ENCODE results near the gene ASCC2. TPM values are rescaled to one million over a fixed set of nuclear protein-coding genes. Genes with fewer than 3 reads are reported as not detected.

Gene ASCC2
- total RNA-seq, 1 donor from 2014 or later: 12.9 TPM

GRCh38 chr22:29786031-29786430, 52.0 kb downstream of the ASCC2 start:
- no peak for DNase-seq

DNA sequence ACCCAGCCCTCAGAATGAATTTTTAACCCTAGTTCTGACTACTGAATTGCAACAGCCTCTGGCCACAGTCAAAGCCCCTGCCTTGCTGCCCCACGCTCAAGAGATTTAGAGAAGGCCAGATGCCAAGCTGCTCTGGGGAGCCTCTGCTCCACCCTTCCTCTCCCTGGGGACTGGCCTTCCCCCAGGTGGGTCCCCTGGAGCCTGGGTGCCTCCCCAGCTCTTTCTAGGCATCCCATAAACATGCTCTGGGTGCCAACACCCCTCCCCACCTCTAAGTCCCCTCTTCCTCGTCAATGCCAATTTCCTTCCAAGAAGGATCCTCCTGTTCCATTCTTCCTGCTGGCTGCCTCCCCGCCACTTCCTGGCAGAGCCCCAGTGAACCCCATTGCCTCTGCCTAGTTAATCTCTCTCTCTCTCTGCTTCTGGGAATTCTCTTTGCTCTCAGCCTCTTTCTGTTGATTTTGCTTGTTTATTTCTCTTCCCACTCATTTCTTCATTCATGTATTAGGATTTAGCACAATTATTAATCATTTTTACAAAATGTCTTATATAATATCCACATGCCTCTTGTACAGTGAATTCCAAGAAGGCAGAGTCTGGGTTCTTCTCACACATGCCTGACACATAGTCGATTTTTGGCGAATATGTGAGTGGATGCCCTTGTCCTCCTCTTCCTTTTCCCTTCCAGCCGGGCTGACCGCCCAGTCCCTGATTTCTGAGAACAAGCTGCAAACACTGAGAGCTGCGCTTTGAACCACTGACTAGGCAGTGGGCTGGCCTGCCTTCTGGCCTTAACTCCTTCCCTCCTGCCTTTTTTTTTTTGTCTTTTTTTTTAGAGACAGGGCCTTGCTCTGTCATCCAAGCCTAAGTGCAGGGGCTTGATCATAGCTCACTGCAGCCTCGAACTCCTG, 53.4 kb downstream of the ASCC2 start:
- no peak for DNase-seq

DNA sequence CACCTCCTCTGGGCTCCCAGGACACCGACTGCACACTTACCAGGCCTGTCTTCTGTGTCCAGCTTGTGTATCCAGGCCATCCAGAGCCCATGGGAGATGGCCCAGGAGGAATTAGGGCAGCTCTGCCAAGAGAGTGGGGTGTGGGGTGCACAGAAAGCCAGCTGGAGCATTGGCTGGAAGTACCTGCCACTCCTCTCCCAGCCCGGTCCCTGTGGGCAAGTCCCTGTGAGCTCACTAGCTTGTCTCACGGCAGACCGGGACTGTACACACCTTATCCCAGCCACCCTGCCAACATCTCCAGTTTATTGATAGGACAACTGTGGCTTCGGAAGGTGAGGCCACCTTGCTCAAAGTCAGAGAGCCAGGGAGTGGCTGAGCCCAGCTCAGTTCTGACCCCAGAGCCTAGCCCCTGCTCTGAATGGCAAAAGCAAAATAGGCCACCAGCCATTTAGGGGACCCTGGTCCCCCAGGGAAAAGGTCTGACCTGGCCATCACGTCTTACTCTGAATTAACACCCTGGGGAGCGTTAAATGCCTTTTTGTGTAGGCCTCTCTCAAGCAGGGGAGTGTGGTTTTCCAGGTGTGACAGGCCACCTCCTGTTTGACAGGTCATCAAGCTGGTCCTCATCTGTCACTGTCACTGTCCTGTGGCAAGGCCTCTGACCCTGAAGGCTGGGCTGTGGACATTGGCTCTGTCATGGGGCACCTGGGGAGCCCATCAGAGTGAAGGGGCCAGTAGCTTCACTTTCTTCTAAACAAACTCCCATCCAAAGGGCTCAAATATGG, 55.8 kb downstream of the ASCC2 start:
- DNase-seq: peak; percentile 37

GRCh38 chr22:29780748-29781676, 57.1 kb downstream of the ASCC2 start:
- DNase-seq: peak; percentile 61

DNA sequence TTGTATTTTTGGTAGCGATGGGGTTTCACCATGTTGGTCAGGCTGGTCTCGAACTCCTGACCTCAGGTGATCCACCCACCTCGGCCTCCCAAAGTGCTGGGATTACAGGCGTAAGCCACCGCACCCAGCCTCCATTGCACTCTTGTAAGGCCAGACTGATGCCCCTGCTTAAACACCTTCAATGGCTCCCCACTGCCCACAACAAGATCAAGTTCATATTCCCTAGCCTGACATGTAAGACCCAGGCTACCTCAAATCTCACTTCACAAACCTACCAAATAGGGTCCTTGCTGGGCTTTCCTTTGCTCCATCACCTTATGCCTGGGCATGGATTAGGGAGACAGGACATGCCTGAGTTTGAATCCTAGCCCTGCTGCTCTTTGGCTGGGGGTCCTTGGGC, 57.9 kb downstream of the ASCC2 start:
- DNase-seq: no peak

DNA sequence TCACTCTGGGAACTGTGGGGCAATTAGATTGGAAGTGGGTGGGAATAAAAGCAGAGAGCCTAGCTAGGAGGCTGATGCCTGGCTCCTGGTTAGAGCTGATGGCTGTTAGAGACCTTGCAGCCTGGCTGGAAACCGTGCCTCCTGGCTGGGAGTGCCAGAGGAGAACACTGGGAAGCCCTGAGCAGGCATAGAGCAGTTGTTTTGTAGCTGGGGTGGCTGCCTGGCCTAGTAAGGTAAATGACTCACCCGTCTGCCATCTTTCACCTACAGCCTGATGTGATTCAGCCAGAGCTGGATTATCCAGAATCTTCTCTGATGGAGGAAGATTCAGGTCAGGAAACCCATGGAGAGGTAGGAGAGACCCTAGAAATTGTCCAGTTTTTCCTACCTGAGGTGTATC, 64.8 kb downstream of the ASCC2 start:
- no peak for DNase-seq

DNA sequence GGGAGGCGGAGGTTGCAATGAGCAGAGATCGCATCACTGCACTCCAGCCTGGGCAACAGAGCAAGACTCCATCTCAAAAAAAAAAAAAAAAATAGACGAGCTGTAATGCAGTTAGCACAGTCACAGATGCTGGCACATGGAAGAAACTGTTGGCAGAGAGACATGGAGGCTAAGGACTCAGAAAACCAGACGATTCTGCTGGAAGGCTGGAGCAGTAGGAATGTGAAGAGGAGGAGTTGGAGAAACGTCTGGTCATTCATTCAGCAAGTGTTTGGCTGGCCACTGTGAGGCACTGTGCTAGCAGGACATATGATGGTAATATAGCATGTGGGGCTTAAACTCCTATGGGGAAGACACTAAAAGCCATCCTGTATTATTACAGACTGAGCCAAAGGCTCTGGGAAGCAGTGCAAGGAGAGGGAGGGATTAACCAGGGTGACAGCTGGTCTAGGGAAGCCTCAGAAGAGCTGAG, 65.9 kb downstream of the ASCC2 start:
- DNase-seq: no peak

DNA sequence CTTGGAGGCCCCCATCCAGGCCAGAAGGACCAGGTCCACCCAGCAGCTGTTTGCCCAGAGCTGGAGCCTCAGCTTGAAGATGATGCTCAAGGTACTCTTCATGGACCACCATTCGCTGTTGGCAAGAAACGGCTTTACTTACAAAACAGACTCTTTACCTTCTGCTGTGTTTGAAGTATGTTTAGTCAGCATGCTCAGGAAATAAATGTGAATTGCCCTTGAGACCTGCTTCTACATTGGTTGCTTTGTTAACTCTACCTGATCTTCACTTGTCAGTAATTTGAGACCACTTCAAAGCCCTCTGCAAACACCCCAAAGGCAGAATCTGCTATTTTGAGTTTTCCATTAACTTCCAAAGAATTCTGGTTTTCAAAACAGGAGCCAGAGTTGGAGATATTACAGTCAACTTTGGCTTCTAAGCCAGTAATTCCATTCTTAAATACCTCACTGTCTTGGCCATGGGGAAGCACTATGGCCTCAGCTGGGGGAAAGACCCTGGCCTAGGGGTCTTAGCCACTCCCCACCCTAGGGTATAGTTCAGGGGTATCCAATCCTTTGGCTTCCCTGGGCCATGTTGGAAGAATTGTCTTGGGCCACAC, 68.3 kb downstream of the ASCC2 start:
- DNase-seq: no peak

GRCh38 chr22:29768052-29768693, 69.9 kb downstream of the ASCC2 start:
- DNase-seq: no peak

DNA sequence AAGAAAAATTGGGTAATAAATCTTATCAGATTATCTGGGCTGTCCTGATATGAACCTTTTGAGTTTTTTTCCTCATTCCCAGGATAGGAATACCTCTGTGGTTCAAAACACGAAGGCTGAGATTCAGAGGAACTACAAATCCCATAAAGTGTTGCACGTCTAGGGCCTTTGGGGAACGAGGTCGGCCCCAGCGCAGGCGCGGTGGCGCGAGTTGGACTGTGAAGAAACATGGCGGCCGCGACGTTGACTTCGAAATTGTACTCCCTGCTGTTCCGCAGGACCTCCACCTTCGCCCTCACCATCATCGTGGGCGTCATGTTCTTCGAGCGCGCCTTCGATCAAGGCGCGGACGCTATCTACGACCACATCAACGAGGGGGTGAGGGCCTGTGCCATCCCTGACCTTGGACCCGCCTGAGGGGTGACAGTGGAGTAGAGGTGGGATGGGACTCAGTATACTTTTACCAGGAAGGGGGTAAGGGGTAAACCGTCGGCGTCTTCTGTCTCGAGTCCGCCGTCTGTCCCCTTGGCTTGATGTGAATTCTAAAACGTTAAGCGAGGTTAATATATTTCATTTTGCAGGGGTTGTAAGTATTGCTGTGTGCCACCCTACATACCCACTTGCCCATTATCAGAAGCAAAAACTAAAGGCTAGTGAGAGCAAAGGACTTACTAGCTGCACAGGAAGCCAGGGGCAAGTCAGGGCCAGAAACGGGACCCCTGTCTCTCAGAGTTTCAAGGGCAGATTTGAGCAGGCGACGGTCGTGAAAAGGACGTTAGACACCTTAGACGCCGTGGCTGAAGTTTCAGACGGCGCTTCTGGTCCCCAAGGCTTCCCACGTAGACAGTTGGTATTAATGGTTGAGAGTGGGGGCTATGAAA, 70.7 kb downstream of the ASCC2 start, which contains the start of gene UQCR10:
Gene UQCR10 (plus strand): TSS at position 199 of the 881 bp plus-strand sequence. CDS start 30 bp downstream, at position 229.
- DNase-seq: peak; percentile 79

GRCh38 chr22:29766632-29767170, 71.4 kb downstream of the ASCC2 start, which contains the start of gene ZMAT5:
TSS of gene ZMAT5 (minus strand) at chr22:29767007. CDS start at chr22:29748544, 18,463 bp downstream.
- peak; percentile 96 for DNase-seq

DNA sequence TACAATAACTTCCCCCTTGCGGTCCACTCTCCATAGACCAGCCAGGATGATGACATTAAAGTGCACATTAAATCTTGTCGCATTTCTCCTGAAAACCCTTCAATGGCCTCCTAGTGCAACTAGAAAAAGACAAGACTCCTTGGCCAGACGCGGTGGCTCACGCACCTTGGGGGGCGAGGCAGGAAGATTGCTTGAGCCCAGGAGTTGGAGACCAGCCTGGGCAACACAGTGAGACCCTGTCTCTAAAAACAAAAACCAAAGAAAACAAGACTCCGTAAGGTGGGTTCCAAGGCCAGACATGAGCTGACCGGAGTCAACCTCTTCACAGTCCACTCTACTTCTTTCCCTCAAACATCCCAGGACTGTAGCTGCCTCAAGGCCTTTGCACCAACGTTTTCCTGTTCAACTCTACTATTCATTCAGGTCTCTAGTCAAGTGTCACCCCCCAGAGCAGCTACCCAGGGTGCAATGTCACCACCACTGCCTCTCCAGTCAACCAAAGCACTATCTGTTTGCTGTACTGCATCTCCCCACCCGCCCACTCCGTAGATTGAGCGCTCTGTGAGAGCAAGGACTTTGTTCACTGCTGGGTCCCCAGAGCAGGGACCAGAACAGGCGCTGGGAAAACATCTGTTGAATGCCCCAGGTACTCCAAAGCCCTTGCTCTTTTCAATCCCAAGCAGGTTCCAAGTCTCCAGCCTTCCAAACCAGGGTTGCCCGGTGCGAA, 72.0 kb downstream of the ASCC2 start:
- no peak for DNase-seq

DNA sequence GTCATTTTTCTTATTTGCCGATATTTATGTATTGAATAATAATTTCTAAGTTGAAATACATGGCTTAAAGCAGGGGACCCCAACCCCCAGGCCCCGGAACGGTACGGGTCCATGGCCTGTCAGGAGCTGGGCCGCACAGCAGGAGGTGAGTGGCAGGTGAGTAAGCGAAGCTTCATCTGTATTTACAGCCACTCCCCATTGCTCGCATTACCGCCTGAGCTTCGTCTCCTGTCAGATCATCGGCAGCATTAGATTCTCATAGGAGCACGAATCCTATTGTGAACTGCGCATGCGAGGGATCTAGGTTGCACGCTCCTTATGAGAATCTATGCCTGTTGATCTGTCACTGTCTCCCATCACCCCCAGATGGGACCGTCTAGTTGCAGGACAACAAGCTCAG, 75.8 kb downstream of the ASCC2 start:
- DNase-seq: no peak

DNA sequence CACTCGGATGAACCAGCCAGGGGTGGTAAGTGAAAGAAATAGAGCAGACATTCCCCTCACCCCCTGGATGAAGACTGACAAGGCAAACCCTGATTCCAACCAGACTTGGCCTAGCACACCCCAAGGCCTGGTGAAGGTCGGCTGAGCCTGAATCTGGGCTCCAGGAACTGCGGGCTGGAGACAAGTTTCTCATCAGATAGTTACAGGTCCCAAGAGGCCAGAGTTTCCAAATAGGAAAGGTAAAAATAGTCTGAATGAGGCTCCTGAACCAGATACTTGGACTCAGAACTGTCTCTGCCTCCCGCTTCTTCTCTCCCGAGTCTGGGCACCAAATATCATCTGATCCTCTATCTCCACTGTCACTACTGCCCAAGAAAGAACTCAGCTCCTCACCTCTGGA, 79.1 kb downstream of the ASCC2 start:
- no peak for DNase-seq

DNA sequence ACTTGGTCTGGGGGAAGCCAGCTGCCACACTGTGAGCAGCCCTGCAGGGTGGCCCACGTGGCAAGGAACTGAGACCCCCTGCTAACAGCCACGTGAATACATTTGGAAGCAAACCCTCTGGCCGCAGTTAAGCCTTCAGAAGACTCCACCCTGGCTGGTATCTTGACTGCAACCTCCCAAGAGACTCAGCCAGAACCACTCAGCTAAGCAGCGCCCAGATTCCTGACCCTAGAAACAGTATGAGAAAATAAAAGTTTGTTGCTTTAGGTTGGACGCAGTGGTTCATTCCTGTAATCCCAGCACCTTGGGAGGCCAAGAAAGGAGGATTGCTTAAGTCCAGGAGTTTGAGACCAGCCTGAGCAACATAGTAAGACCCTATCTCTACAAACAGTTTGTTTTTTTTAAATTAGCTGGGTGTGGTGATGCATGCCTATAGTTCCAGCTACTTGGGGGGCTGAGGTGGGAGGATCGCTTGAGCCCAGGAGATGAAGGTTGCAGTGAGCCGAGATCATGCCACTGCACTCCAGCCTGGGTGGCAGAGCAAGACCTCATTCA, 79.9 kb downstream of the ASCC2 start:
- no peak for DNase-seq

GRCh38 chr22:29757096-29757495, 81.0 kb downstream of the ASCC2 start:
- no peak for DNase-seq

GRCh38 chr22:29756341-29756740, 81.7 kb downstream of the ASCC2 start:
- no peak for DNase-seq

DNA sequence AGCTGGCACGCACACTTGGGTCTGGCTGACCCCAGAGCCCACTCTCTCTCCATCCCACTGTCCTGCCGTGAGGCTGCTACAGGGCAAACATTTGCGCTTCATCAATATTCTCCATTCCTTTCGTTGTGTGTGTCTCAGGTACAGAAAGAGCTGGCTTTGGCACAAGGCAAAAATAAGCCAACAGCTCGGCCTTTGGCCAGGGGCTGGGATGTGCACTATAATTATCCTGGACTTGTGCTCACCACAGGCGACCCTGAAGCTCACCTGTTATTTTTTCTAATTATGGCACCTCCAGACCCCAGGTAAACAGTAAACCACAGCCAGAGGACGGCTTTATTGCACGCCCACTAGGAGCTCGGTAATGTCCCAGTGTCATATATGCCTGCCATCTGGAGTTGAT, 82.2 kb downstream of the ASCC2 start:
- DNase-seq: no peak

All from occipital lobe (tissue), 2 donors.